Ishikawa (cell line): Measurements from ENCODE around the gene RASSF7.
A peak's percentile ranks its signal among the peaks of the same experiment; 100 is the strongest.

Source experiments
- CEBPB ChIP-seq: IDR thresholded peaks from 2 replicates; pipeline ENCODE4 v1.6.1; 2012
- CREB1 ChIP-seq: IDR thresholded peaks from 2 replicates; pipeline ENCODE4 v1.6.1; 2012; ENCODE audit warnings: low read depth
- EGR1 ChIP-seq: IDR thresholded peaks from 2 replicates; pipeline ENCODE4 v1.6.1; 2012
- EP300 ChIP-seq: IDR thresholded peaks from 2 replicates; pipeline ENCODE4 v1.6.1; 2012; ENCODE audit warnings: borderline replicate concordance
- FOXM1 ChIP-seq: IDR thresholded peaks from 2 replicates; pipeline ENCODE4 v1.6.1; 2012; ENCODE audit warnings: low read depth, borderline replicate concordance
- MAX ChIP-seq: IDR thresholded peaks from 2 replicates; pipeline ENCODE4 v1.6.1; 2012
- NFIC ChIP-seq: IDR thresholded peaks from 2 replicates; pipeline ENCODE4 v1.6.1; 2012
- RAD21 ChIP-seq: IDR thresholded peaks from 2 replicates; pipeline ENCODE4 v1.6.1; 2012; ENCODE audit warnings: low read depth
- REST ChIP-seq: IDR thresholded peaks from 2 replicates; pipeline ENCODE4 v1.6.1; 2012; ENCODE audit warnings: low read depth, mild to moderate bottlenecking
- TAF1 ChIP-seq: IDR thresholded peaks from 2 replicates; pipeline ENCODE4 v1.6.1; 2012; ENCODE audit warnings: low read depth, mild to moderate bottlenecking
- TCF12 ChIP-seq: IDR thresholded peaks from 2 replicates; pipeline ENCODE4 v1.6.1; 2012; ENCODE audit warnings: low read depth
- TEAD4 ChIP-seq: IDR thresholded peaks from 2 replicates; pipeline ENCODE4 v1.6.1; 2012
- USF1 ChIP-seq: IDR thresholded peaks from 2 replicates; pipeline ENCODE4 v1.6.1; 2012
- YY1 ChIP-seq: IDR thresholded peaks from 2 replicates; pipeline ENCODE4 v1.6.1; 2012; ENCODE audit warnings: low read depth
- ZBTB7A ChIP-seq: IDR thresholded peaks from 2 replicates; pipeline ENCODE4 v1.6.1; 2012; ENCODE audit warnings: low read depth

The RASSF7 gene

GRCh38 chr11:550021-550745 lies 10.6 kb upstream of the RASSF7 start:
- peak; percentile 75 for TF ChIP-seq NFIC
- TF ChIP-seq ZBTB7A, result peak; percentile 40; the same call in 1 of the 2 replicates
- TF ChIP-seq EGR1, result 0 out of 2 replicates have a peak, but pooled peaks have one; percentile 5
- TF ChIP-seq TCF12, result peak; percentile 84
- TF ChIP-seq CREB1, result no peak
- TF ChIP-seq EP300, result peak; percentile 45; the same call in 1 of the 2 replicates

- TF ChIP-seq ZBTB7A, result no peak
- TF ChIP-seq MAX, result no peak
- TF ChIP-seq RAD21, result no peak
- TF ChIP-seq USF1, result no peak
- no peak for TF ChIP-seq YY1
- no peak for TF ChIP-seq FOXM1
- no peak for TF ChIP-seq TAF1
- TF ChIP-seq EGR1, result no peak
- no peak for TF ChIP-seq TEAD4
- no peak for TF ChIP-seq TCF12
- TF ChIP-seq NFIC, result no peak
- no peak for TF ChIP-seq CEBPB
- no peak for TF ChIP-seq REST
- TF ChIP-seq CREB1, result no peak
- TF ChIP-seq EP300, result no peak
These were observed 10.1 kb upstream of the RASSF7 start for GRCh38 chr11:550746-551085.

GRCh38 chr11:551131-551530 lies 9.6 kb upstream of the RASSF7 start:
- TF ChIP-seq YY1 (no peak), REST (no peak), TCF12 (no peak), EP300 (no peak), TEAD4 (no peak), MAX (no peak), FOXM1 (no peak), CREB1 (no peak), ZBTB7A (no peak), RAD21 (no peak), NFIC (no peak), CEBPB (no peak), EGR1 (no peak), USF1 (no peak), TAF1 (no peak)

- no peak for TF ChIP-seq TCF12
- no peak for TF ChIP-seq TEAD4
These were observed 9.2 kb upstream of the RASSF7 start for GRCh38 chr11:551596-551995.

- TF ChIP-seq TEAD4 (no peak), FOXM1 (no peak), EGR1 (no peak), EP300 (no peak), TCF12 (no peak), YY1 (no peak), RAD21 (no peak), NFIC (no peak)
These were observed 7.4 kb upstream of the RASSF7 start for GRCh38 chr11:553083-553987.

- no peak; the same call in 1 of the 2 replicates for TF ChIP-seq ZBTB7A
- TF ChIP-seq NFIC, result peak; percentile 41; the same call in 1 of the 2 replicates
- TF ChIP-seq EGR1, result no peak
These were observed 6.8 kb upstream of the RASSF7 start for GRCh38 chr11:553988-554340.
